Measurements from ENCODE around the gene HLA-DPB1.

Gene HLA-DPB1

GRCh38 chr6:33108307-33108706, 32.5 kb downstream of the HLA-DPB1 start:
- TF ChIP-seq POLR2AphosphoS5 (IDR thresholded peaks at IDR 0.05; ENCODE audit: low read depth, low read length) = no peak
- TF ChIP-seq POU2F2 (IDR thresholded peaks at IDR 0.05; ENCODE audit: low read depth, low read length) = no peak
- no peak for TF ChIP-seq SPI1 (IDR thresholded peaks at IDR 0.05; ENCODE audit: low read depth, low read length)
- TF ChIP-seq TAF1 (IDR thresholded peaks at IDR 0.05; ENCODE audit: low read depth, low read length) = no peak
- TF ChIP-seq POLR2A (IDR thresholded peaks at IDR 0.05; ENCODE audit: low read depth, low read length) = no peak
- no peak for TF ChIP-seq PAX5 (IDR thresholded peaks at IDR 0.05; ENCODE audit: insufficient read depth, low read length, severe bottlenecking)
- no peak for FAIRE-seq
- DNase-seq (ENCODE audit: insufficient read length, low spot score) = no peak

GRCh38 chr6:33112148-33112547, 36.4 kb downstream of the HLA-DPB1 start:
- peak; percentile 90 for FAIRE-seq
- TF ChIP-seq TAF1 (IDR thresholded peaks at IDR 0.05; ENCODE audit: low read depth, low read length) (no peak), POLR2A (IDR thresholded peaks at IDR 0.05; ENCODE audit: low read depth, low read length) (0 out of 2 replicates have a peak, but pooled peaks have one; percentile 27)
- DNase-seq (ENCODE audit: insufficient read length, low spot score) = peak; percentile 33

- DNase-seq (ENCODE audit: insufficient read length, low spot score) = no peak
- TF ChIP-seq POLR2A (IDR thresholded peaks at IDR 0.05; ENCODE audit: low read depth, low read length) (peak; percentile 54; the same call in 1 of the 2 replicates), PAX5 (IDR thresholded peaks at IDR 0.05; ENCODE audit: insufficient read depth, low read length, severe bottlenecking) (no peak), TAF1 (IDR thresholded peaks at IDR 0.05; ENCODE audit: low read depth, low read length) (peak; percentile 42; the same call in 1 of the 2 replicates), POLR2AphosphoS5 (IDR thresholded peaks at IDR 0.05; ENCODE audit: low read depth, low read length) (no peak; the same call in 1 of the 2 replicates), POU2F2 (IDR thresholded peaks at IDR 0.05; ENCODE audit: low read depth, low read length) (no peak)
- peak; percentile 91 for FAIRE-seq
Measured at GRCh38 chr6:33113755-33114154, 38.0 kb downstream of the HLA-DPB1 start.

GRCh38 chr6:33114406-33114805, 38.6 kb downstream of the HLA-DPB1 start:
- no peak for DNase-seq (ENCODE audit: insufficient read length, low spot score)
- TF ChIP-seq TAF1 (IDR thresholded peaks at IDR 0.05; ENCODE audit: low read depth, low read length) = no peak
- peak; percentile 95 for TF ChIP-seq SPI1 (IDR thresholded peaks at IDR 0.05; ENCODE audit: low read depth, low read length)
- FAIRE-seq = peak; percentile 70

- TF ChIP-seq PAX5 (IDR thresholded peaks at IDR 0.05; ENCODE audit: insufficient read depth, low read length, severe bottlenecking) (no peak), POLR2A (IDR thresholded peaks at IDR 0.05; ENCODE audit: low read depth, low read length) (no peak), TAF1 (IDR thresholded peaks at IDR 0.05; ENCODE audit: low read depth, low read length) (no peak)
- DNase-seq (ENCODE audit: insufficient read length, low spot score) (no peak), FAIRE-seq (no peak)
Measured at GRCh38 chr6:33116417-33116816, 40.6 kb downstream of the HLA-DPB1 start.

GRCh38 chr6:33116841-33117711, 41.3 kb downstream of the HLA-DPB1 start:
- TF ChIP-seq TAF1 (IDR thresholded peaks at IDR 0.05; ENCODE audit: low read depth, low read length) (no peak), PAX5 (IDR thresholded peaks at IDR 0.05; ENCODE audit: insufficient read depth, low read length, severe bottlenecking) (no peak), SPI1 (IDR thresholded peaks at IDR 0.05; ENCODE audit: low read depth, low read length) (no peak), POLR2AphosphoS5 (IDR thresholded peaks at IDR 0.05; ENCODE audit: low read depth, low read length) (no peak), POU2F2 (IDR thresholded peaks at IDR 0.05; ENCODE audit: low read depth, low read length) (no peak), POLR2A (IDR thresholded peaks at IDR 0.05; ENCODE audit: low read depth, low read length) (no peak)
- no peak for DNase-seq (ENCODE audit: insufficient read length, low spot score)
- peak; percentile 82 for FAIRE-seq

GRCh38 chr6:33117811-33118277, 42.1 kb downstream of the HLA-DPB1 start:
- TF ChIP-seq POLR2A (IDR thresholded peaks at IDR 0.05; ENCODE audit: low read depth, low read length) (no peak), TAF1 (IDR thresholded peaks at IDR 0.05; ENCODE audit: low read depth, low read length) (no peak), POLR2AphosphoS5 (IDR thresholded peaks at IDR 0.05; ENCODE audit: low read depth, low read length) (no peak), SPI1 (IDR thresholded peaks at IDR 0.05; ENCODE audit: low read depth, low read length) (no peak), PAX5 (IDR thresholded peaks at IDR 0.05; ENCODE audit: insufficient read depth, low read length, severe bottlenecking) (no peak), POU2F2 (IDR thresholded peaks at IDR 0.05; ENCODE audit: low read depth, low read length) (no peak)
- FAIRE-seq = peak; percentile 78
- no peak for DNase-seq (ENCODE audit: insufficient read length, low spot score)

- DNase-seq (ENCODE audit: insufficient read length, low spot score) (no peak), FAIRE-seq (peak; percentile 92)
- no peak for TF ChIP-seq POU2F2 (IDR thresholded peaks at IDR 0.05; ENCODE audit: low read depth, low read length)
- TF ChIP-seq TAF1 (IDR thresholded peaks at IDR 0.05; ENCODE audit: low read depth, low read length) = no peak
- no peak for TF ChIP-seq PAX5 (IDR thresholded peaks at IDR 0.05; ENCODE audit: insufficient read depth, low read length, severe bottlenecking)
- no peak for TF ChIP-seq POLR2A (IDR thresholded peaks at IDR 0.05; ENCODE audit: low read depth, low read length)
- TF ChIP-seq POLR2AphosphoS5 (IDR thresholded peaks at IDR 0.05; ENCODE audit: low read depth, low read length) = no peak
- no peak for TF ChIP-seq SPI1 (IDR thresholded peaks at IDR 0.05; ENCODE audit: low read depth, low read length)
Measured at GRCh38 chr6:33118525-33119123, 42.8 kb downstream of the HLA-DPB1 start.

- TF ChIP-seq POLR2A (IDR thresholded peaks at IDR 0.05; ENCODE audit: low read depth, low read length) = no peak
- TF ChIP-seq POU2F2 (IDR thresholded peaks at IDR 0.05; ENCODE audit: low read depth, low read length) = no peak
- no peak for TF ChIP-seq TAF1 (IDR thresholded peaks at IDR 0.05; ENCODE audit: low read depth, low read length)
- TF ChIP-seq PAX5 (IDR thresholded peaks at IDR 0.05; ENCODE audit: insufficient read depth, low read length, severe bottlenecking) = no peak
- TF ChIP-seq SPI1 (IDR thresholded peaks at IDR 0.05; ENCODE audit: low read depth, low read length) = no peak
- TF ChIP-seq POLR2AphosphoS5 (IDR thresholded peaks at IDR 0.05; ENCODE audit: low read depth, low read length) = no peak
- no peak for DNase-seq (ENCODE audit: insufficient read length, low spot score)
- FAIRE-seq = no peak
Measured at GRCh38 chr6:33120001-33120400, 44.2 kb downstream of the HLA-DPB1 start.
